GM13976 (cell line): ENCODE measurements around the gene UBTD1.
"Not testable (repeated sequence)": the region's sequence is repeated elsewhere in the genome, so short reads cannot be mapped to it uniquely, and the experiment has no call there.

Source experiments
- DNase-seq: peaks from one replicate; pipeline ENCODE4 v3.0.0; 2012; ENCODE audit warnings: low spot score
- in situ Hi-C: fragments of 300-500 bp; cut with MboI; formaldehyde crosslinking; loops from one replicate; pipeline ENCODE4 v1.12.0; 2022; ENCODE audit warnings: low sequenced_read_pairs, mixed read lengths, inconsistent platforms; ENCODE audit not compliant: unreplicated experiment
- TF ChIP-seq, protein P1 (sequence below): IDR thresholded peaks from 2 replicates; pipeline ENCODE4 v1.5.1; 2012; ENCODE audit warnings: borderline replicate concordance, mild to moderate bottlenecking; ENCODE audit not compliant: insufficient read depth; ENCODE audit errors: extremely low read depth, missing control alignments, control extremely low read depth

UBTD1 gene

DNA sequence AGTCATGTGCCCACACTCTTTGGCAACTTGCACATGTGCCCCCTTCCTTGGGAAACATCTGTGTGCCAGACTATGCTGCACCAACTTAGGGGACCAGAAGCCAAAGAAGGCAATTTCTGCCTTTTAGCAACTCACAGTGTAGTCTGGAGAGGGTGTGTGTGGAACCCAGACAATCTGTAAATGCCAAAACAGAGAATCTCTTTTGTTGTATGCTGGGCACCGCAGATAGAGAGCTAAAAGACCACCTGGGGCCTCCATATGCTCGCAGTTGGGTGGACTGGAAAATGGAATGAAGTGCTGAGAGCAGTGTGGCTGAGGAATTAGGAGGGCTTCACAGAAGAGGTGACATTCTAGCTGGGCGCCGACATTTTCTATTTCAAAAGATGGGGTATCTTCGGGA, 26.4 kb downstream of the UBTD1 start:
- in situ Hi-C loops: no loop called here
- DNase-seq: no peak
- TF ChIP-seq, protein P1, sequence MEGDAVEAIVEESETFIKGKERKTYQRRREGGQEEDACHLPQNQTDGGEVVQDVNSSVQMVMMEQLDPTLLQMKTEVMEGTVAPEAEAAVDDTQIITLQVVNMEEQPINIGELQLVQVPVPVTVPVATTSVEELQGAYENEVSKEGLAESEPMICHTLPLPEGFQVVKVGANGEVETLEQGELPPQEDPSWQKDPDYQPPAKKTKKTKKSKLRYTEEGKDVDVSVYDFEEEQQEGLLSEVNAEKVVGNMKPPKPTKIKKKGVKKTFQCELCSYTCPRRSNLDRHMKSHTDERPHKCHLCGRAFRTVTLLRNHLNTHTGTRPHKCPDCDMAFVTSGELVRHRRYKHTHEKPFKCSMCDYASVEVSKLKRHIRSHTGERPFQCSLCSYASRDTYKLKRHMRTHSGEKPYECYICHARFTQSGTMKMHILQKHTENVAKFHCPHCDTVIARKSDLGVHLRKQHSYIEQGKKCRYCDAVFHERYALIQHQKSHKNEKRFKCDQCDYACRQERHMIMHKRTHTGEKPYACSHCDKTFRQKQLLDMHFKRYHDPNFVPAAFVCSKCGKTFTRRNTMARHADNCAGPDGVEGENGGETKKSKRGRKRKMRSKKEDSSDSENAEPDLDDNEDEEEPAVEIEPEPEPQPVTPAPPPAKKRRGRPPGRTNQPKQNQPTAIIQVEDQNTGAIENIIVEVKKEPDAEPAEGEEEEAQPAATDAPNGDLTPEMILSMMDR: no peak

DNA sequence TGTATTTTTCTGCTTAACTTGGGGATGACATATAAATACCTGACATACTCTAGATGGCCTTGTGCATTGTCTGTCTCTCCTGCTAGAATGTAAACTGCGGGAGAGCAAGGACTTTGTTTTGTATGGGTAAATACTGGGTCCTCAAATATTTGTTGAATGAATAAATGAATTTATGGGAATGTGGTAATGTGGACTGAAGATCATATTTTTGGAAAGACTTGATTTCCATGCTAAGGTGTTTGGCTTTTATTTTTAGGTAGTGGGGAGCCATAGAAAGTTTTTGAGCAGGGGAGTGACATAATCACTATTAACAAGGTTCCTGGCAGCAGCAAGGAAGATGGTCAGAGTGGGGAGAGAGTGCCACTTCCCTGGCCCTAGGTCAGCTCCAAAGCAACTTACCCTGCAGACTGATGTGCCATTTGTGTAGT, 27.0 kb downstream of the UBTD1 start:
- no peak for DNase-seq
- TF ChIP-seq, protein P1: no peak
- in situ Hi-C loops: no loop called here

DNA sequence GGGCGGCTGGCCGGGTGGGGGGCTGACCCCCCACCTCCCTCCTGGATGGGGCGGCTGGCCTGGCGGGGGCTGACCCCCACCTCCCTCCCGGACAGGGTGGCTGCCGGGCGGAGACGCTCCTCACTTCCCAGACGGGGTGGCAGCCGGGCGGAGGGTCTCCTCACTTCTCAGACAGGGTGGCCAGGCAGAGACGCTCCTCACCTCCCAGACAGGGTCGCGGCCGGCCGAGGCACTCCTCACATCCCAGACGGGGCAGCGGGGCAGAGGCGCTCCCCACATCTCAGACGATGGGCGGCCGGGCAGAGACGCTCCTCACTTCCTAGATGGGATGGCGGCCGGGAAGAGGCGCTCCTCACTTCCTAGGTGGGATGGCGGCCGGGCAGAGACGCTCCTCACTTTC, 30.2 kb downstream of the UBTD1 start:
- in situ Hi-C loops, DNase-seq: not testable (repeated sequence)

DNA sequence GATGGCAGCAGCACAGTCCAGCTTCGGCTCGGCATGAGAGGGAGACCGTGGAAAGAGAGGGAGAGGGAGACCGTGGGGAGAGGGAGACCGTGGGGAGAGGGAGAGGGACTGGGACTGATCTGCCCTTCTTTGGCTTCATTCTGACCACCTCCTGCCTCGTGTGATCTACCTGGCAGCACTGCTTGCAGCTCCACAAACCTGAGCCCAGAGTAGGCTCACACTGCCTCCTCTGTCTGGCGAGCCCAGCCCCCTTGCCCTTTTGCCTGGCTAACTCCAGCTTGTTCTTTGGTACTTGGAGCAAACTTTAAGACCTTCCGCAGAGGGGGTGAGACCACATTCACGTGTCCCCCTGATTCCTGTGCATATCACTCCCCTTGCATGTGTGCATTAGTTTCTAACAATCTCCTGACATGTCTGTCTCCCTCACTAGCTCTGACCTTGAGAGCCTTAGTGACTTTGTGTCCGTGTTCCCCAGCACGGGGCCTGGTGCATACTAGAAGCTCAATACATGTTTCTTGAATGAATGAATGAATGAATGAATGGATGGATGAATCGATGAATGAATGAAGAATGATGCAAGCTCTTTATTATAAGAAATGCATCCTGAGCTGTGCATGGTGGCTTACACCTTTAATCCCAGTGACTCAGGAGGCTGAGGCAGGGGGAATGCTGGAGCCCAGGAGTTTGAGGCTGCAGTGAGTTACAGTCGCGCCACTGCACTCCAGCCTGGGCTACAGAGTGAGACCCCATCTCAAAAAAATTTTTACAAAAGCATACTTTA, 31.2 kb downstream of the UBTD1 start:
- DNase-seq: no peak
- TF ChIP-seq, protein P1: no peak
- in situ Hi-C loops: no loop called here

DNA sequence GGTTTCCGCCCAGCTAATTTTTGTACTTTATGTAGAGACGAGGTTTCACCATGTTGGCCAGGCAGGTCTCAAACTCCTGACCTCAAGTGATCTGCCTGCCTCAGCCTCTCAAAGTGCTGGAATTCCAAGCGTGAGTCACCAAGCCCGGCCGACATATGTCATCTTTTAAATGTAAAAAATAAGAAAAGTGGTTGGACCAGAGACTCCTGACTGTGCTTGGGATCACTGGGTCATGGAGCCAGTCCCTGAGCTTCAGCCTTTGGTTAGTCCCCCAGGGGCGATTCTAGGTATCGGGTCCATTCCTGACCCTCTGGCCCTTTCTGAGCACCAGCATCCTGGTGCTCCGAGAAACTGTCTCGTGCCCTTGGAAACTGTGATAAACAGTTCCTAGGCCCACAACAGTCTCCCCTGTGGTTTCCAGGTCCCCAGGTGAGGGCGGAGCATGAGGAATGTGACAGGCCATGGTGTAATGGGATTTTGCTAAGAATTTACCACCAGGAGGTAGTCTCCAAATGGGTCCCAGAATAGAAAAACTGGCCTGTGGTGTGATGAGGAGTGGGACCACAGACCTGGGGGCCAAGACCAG, 32.8 kb downstream of the UBTD1 start:
- in situ Hi-C loops: no loop called here

DNA sequence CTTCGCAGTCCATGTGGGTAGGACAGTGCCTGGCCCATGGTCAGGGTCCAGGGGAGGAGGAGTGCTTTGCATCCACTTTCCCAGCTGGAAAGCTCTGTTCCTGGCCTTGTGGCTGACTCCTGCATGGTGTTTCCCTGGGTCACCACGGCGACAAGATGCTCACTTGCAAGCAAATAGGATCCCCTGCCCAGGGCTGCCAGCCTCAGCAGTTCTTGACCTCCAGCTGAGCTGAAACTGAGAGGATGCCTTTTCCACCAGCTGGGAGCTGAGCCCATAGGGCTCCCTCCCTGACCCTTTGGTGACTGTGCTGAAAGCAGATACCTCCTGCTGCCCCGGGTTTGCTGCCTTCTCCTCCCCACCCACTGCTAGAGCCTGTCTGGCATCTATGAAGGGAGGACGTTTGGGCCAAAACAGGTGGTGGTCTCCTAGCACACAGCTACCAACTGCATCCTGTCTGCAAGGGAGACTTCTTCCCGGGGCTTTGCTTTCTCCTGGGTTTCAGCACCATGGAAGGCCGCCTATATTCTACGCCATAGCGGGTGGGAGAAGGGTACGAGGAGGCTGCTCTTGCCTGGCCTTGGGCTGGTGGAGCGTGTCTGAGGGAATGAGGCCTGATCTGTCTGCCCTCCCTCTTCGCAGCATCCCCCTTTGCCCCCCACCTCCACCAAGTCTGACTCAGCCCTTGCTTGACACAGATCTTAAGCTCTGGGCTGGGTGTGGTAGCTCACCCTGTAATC, 34.4 kb downstream of the UBTD1 start:
- in situ Hi-C loops: no loop called here
- no peak for DNase-seq
- TF ChIP-seq, protein P1: no peak

More for the DNA sequence above, 32.8 kb downstream of the UBTD1 start:
- DNase-seq: no peak
- TF ChIP-seq, protein P1: no peak

DNA sequence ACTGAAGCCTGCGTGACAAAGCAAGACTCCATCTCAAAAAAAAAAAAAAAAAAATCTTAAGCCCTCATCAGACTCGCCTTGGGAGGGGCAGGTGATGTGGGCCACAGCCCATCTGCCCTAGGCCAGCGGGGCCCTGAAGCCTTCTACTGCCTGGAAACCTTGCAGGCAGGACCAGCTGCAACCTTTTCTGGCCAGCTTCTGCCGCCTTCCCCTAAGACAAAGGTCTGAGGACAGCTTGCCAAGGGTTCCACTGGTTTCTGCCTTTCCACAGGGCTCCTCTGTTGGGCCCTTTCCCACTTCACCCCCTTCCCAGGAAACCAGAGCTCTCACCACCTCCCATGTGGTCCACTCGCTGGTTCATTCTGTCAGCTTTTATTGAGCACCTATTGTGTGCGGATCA, 35.2 kb downstream of the UBTD1 start:
- TF ChIP-seq, protein P1: no peak
- in situ Hi-C loops: no loop called here
- DNase-seq: no peak
